ENCODE data around the gene ARRDC4.

DNA sequence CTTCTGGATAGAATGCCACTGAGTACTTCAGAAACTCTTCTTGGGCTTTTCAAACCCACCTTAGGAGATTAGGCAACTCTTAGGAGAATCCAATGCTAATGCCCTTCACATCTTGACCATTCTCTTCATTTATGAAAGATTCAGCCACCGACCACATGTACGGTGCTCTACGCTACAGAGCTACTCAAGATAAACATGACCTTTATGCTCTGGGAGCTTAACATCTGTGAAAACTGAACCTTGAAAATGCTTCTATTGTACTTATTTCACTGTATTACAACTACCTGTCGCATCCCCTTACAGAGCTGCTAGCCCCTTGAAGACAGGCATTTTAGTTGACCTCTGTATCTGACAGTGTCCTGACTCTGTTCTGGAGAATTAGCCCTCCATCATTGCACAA is 19.5 kb upstream of the ARRDC4 start:
- TF ChIP-seq, protein P1, sequence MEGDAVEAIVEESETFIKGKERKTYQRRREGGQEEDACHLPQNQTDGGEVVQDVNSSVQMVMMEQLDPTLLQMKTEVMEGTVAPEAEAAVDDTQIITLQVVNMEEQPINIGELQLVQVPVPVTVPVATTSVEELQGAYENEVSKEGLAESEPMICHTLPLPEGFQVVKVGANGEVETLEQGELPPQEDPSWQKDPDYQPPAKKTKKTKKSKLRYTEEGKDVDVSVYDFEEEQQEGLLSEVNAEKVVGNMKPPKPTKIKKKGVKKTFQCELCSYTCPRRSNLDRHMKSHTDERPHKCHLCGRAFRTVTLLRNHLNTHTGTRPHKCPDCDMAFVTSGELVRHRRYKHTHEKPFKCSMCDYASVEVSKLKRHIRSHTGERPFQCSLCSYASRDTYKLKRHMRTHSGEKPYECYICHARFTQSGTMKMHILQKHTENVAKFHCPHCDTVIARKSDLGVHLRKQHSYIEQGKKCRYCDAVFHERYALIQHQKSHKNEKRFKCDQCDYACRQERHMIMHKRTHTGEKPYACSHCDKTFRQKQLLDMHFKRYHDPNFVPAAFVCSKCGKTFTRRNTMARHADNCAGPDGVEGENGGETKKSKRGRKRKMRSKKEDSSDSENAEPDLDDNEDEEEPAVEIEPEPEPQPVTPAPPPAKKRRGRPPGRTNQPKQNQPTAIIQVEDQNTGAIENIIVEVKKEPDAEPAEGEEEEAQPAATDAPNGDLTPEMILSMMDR (conservative IDR thresholded peaks at IDR 0.05 in 1 of 2, IDR thresholded peaks at IDR 0.05 in 1 of 2; ENCODE audit: extremely low read depth in 1 of 2, insufficient read depth in 1 of 2, low read depth in 1 of 2, low read length in 2 of 2) = no peak
- no peak for TF ChIP-seq EZH2 (IDR thresholded peaks at IDR 0.05; ENCODE audit: borderline replicate concordance, low read length)
